GM21390 (cell line): ENCODE data around the gene MAPRE2.
A peak's percentile ranks its signal among the peaks of the same experiment; 100 is the strongest.

Experiments
- ATAC-seq: cut with Tn5 transposase; IDR thresholded peaks from one replicate; pipeline ENCODE4 v1.9.1; 2021; ENCODE audit not compliant: unreplicated experiment

Gene MAPRE2

GRCh38 chr18:35061336-35061735 is 20.1 kb downstream of the MAPRE2 start:
- ATAC-seq, result no peak

GRCh38 chr18:35061804-35062203 is 20.6 kb downstream of the MAPRE2 start:
- no peak for ATAC-seq

GRCh38 chr18:35062408-35062807 is 21.2 kb downstream of the MAPRE2 start:
- ATAC-seq, result no peak

- no peak for ATAC-seq
Measured at GRCh38 chr18:35063875-35064690, 22.9 kb downstream of the MAPRE2 start.

GRCh38 chr18:35067454-35067853 is 26.2 kb downstream of the MAPRE2 start:
- no peak for ATAC-seq

GRCh38 chr18:35071819-35072247 is 30.6 kb downstream of the MAPRE2 start:
- ATAC-seq, result peak; percentile 70

- ATAC-seq, result no peak
Measured at GRCh38 chr18:35072616-35073015, 31.4 kb downstream of the MAPRE2 start.

GRCh38 chr18:35073186-35074105 is 32.2 kb downstream of the MAPRE2 start:
- ATAC-seq, result no peak

- ATAC-seq, result no peak
Measured at GRCh38 chr18:35074581-35074980, 33.4 kb downstream of the MAPRE2 start.

- no peak for ATAC-seq
Measured at GRCh38 chr18:35075132-35075531, 33.9 kb downstream of the MAPRE2 start.

GRCh38 chr18:35076135-35076924 is 35.1 kb downstream of the MAPRE2 start:
- ATAC-seq, result no peak

- no peak for ATAC-seq
Measured at GRCh38 chr18:35077937-35078336, 36.7 kb downstream of the MAPRE2 start.

GRCh38 chr18:35080058-35080457 is 38.8 kb downstream of the MAPRE2 start:
- no peak for ATAC-seq

- no peak for ATAC-seq
Measured at GRCh38 chr18:35083174-35083712, 42.0 kb downstream of the MAPRE2 start.

- ATAC-seq, result no peak
Measured at GRCh38 chr18:35084494-35085449, 43.6 kb downstream of the MAPRE2 start.

- no peak for ATAC-seq
Measured at GRCh38 chr18:35085450-35086380, 44.5 kb downstream of the MAPRE2 start.

- no peak for ATAC-seq
Measured at GRCh38 chr18:35086704-35087103, 45.5 kb downstream of the MAPRE2 start.

- ATAC-seq, result no peak
Measured at GRCh38 chr18:35087726-35088125, 46.5 kb downstream of the MAPRE2 start.

GRCh38 chr18:35088921-35089320 is 47.7 kb downstream of the MAPRE2 start:
- ATAC-seq, result no peak
